K562 (cell line): ENCODE measurements around the gene NRCAM. TPM values are rescaled to one million over a fixed set of nuclear protein-coding genes. Genes with fewer than 3 reads are reported as not detected.
A peak's percentile ranks its signal among the peaks of the same experiment; 100 is the strongest.

Experiments
- ATAC-seq: fragments of 200-7000 bp; cut with Tn5 transposase; 3 replicates; pipeline ENCODE4 v1.9.1; 2020; ENCODE audit warnings: moderate library complexity
- BruUV-seq: library from RNA; stranded (reverse); fragments of 400-500 nt; replicated peaks from 2 replicates; lab custom pipeline; 2021; lab: Mats Ljungman, UMichigan
- CTCF ChIA-PET: fragments of 300-600 bp; formaldehyde crosslinking; extraction: SDS; loops from one replicate; lab custom pipeline; 2021; ENCODE audit warnings: low intra/inter-chr PET ratio; lab: Yijun Ruan, JAX
- POLR2A ChIA-PET: fragments of 300-600, 350-650 bp; sonication (Branson Sonifier 250); formaldehyde crosslinking; extraction: SDS; loops from one replicate; lab custom pipeline; 2021; ENCODE audit warnings: antibody characterized with exemption, inconsistent platforms; lab: Yijun Ruan, JAX
- DNase-seq, 4 experiments: peaks; one replicate each; pipeline versions ENCODE4 v3.0.0 to v3.0.0-alpha.2; 2011 to 2018; ENCODE audit warnings: low spot score in 3 of 4, mixed read lengths in 3 of 4; ENCODE audit errors: extremely low read depth in 1 of 4
- FAIRE-seq: peaks from 2 replicates; lab custom pipeline; 2011; peaks lifted over from hg19 to GRCh38; lab: Jason Lieb, UNC
- H2AFZ ChIP-seq: 2 replicates; pipeline ENCODE4 v1.6.0; 2011; ENCODE audit warnings: low read depth, low read length, control low read depth, inconsistent platforms
- H3K27ac ChIP-seq: fragments of 200-600 bp; 3 replicates; pipeline ENCODE4 v1.8.0; 2011; ENCODE audit warnings: low read depth, mild to moderate bottlenecking, control low read depth, inconsistent platforms, low read length, moderate library complexity, mixed read lengths; ENCODE audit errors: extremely low read depth
- H3K27me3 ChIP-seq, 2 experiments: fragments of 300-600 bp in 1 of 2; 2 replicates in 1 of 2; 3 replicates in 1 of 2; pipeline versions ENCODE4 v1.6.0 to v1.8.0; 2011; ENCODE audit warnings: inconsistent platforms in 2 of 2, low read length in 2 of 2, mild to moderate bottlenecking in 1 of 2, mixed read lengths in 1 of 2, moderate library complexity in 1 of 2; ENCODE audit not compliant: control insufficient read depth in 2 of 2, insufficient read depth in 2 of 2
- H3K36me3 ChIP-seq: fragments of 300-600 bp; 3 replicates; pipeline ENCODE4 v1.8.0; 2011; ENCODE audit warnings: mild to moderate bottlenecking, low read length, inconsistent platforms; ENCODE audit not compliant: control insufficient read depth, insufficient read depth
- H3K4me1 ChIP-seq, 2 experiments: fragments of 200-600 bp in 1 of 2; replicated peaks in 1 of 2; 2 replicates in 1 of 2; 3 replicates in 1 of 2; pipeline versions ENCODE4 v1.5.1 to v1.8.0; 2011; ENCODE audit warnings: inconsistent platforms in 2 of 2, low read length in 2 of 2, mild to moderate bottlenecking in 1 of 2, mixed read lengths in 1 of 2, moderate library complexity in 1 of 2; ENCODE audit not compliant: control insufficient read depth in 2 of 2, insufficient read depth in 2 of 2
- H3K4me2 ChIP-seq: 2 replicates; pipeline ENCODE4 v1.6.1; 2011; ENCODE audit warnings: low read length, control low read depth, inconsistent platforms, mixed read lengths; ENCODE audit not compliant: insufficient read depth
- H3K4me3 ChIP-seq: fragments of 200-600 bp; sonication (generic), shearing (Covaris generic); 2 replicates; pipeline ENCODE4 v1.5.1; 2016; ENCODE audit warnings: control low read depth, inconsistent platforms
- H3K79me2 ChIP-seq: fragments of 200-600 bp; 3 replicates; pipeline ENCODE4 v1.8.0; 2011; ENCODE audit warnings: low read length, inconsistent platforms; ENCODE audit not compliant: control insufficient read depth, insufficient read depth
- H3K9ac ChIP-seq, 2 experiments: 2 replicates each; pipeline versions ENCODE4 v1.6.0 to v1.6.1; 2011; ENCODE audit warnings: low read depth in 2 of 2, low read length in 2 of 2, control low read depth in 1 of 2, inconsistent platforms in 1 of 2, mild to moderate bottlenecking in 1 of 2, mixed read lengths in 1 of 2; ENCODE audit not compliant: insufficient read depth in 1 of 2
- H3K9me1 ChIP-seq: one replicate; pipeline ENCODE4 v1.6.0; 2011; ENCODE audit warnings: inconsistent platforms, mild to moderate bottlenecking, low read length, moderate library complexity; ENCODE audit not compliant: control insufficient read depth, insufficient read depth
- H3K9me3 ChIP-seq: replicated peaks from 2 replicates; pipeline ENCODE4 v1.5.1; 2011; ENCODE audit warnings: low read depth, low read length, inconsistent platforms; ENCODE audit not compliant: control insufficient read depth, insufficient read depth
- H4K20me1 ChIP-seq: replicated peaks from 2 replicates; pipeline ENCODE4 v1.6.1; 2011; ENCODE audit warnings: low read length, inconsistent platforms, mixed read lengths; ENCODE audit not compliant: control insufficient read depth, insufficient read depth
- CCNT2 ChIP-seq: IDR thresholded peaks from 2 replicates; pipeline ENCODE4 v1.6.1; 2011; ENCODE audit warnings: borderline replicate concordance, low read depth, mild to moderate bottlenecking, moderate library complexity, mixed read lengths, low read length; ENCODE audit not compliant: insufficient read length; ENCODE audit errors: extremely low read depth
- FOSL1 ChIP-seq: fragments of 200-800 bp; sonication (Bioruptor generic); conservative IDR thresholded peaks from 2 replicates; pipeline ENCODE4 v1.6.1; 2016; ENCODE audit warnings: missing genetic modification characterization, missing compliant biosample characterization
- GATAD2A ChIP-seq: fragments of 450-650 bp; IDR thresholded peaks from 2 replicates; pipeline ENCODE4 v1.6.1; 2017
- MEF2D ChIP-seq: conservative IDR thresholded peaks from 2 replicates; pipeline ENCODE4 v1.6.1; 2016; ENCODE audit warnings: low read depth, missing genetic modification characterization, missing compliant biosample characterization
- MEIS2 ChIP-seq: fragments of 450-650 bp; IDR thresholded peaks from 2 replicates; pipeline ENCODE4 v1.6.1; 2014; ENCODE audit warnings: mild to moderate bottlenecking; ENCODE audit not compliant: partially characterized antibody
- MYBL2 ChIP-seq, 2 experiments: fragments of 450-650 bp in 1 of 2; sonication (generic) in 1 of 2; formaldehyde crosslinking in 1 of 2; IDR thresholded peaks; 2 replicates each; pipeline versions ENCODE4 v1.6.1 to v1.8.1; 2017 to 2022; ENCODE audit warnings: borderline replicate concordance in 1 of 2, inconsistent platforms in 1 of 2, low read depth in 1 of 2, mild to moderate bottlenecking in 1 of 2, missing genetic modification reagents in 1 of 2, moderate library complexity in 1 of 2
- NR2C1 ChIP-seq, 2 experiments: fragments of 450-650 bp; IDR thresholded peaks; 2 replicates each; pipeline ENCODE4 v1.6.1; 2017; ENCODE audit warnings: mild to moderate bottlenecking in 2 of 2, antibody characterized with exemption in 1 of 2, inconsistent platforms in 1 of 2, missing compliant biosample characterization in 1 of 2, missing genetic modification characterization in 1 of 2
- RAD21 ChIP-seq, 2 experiments: fragments of 250-450 bp in 1 of 2; fragments of 450-650 bp in 1 of 2; sonication (Bioruptor Pico) in 1 of 2; formaldehyde crosslinking in 1 of 2; IDR thresholded peaks in 1 of 2; conservative IDR thresholded peaks in 1 of 2; 2 replicates each; pipeline versions ENCODE4 v1.4.0 to v1.8.0; 2020 to 2022; ENCODE audit warnings: mild to moderate bottlenecking in 2 of 2, moderate library complexity in 1 of 2
- SMARCC2 ChIP-seq: fragments of 450-650 bp; IDR thresholded peaks from 2 replicates; pipeline ENCODE4 v1.6.1; 2017; ENCODE audit warnings: antibody characterized with exemption, moderate library complexity, mild to moderate bottlenecking, low read depth
- TCFL5 ChIP-seq: fragments of 250-450 bp; sonication (Bioruptor Pico); conservative IDR thresholded peaks from 2 replicates; pipeline ENCODE4 v1.6.1; 2021; ENCODE audit warnings: mild to moderate bottlenecking, moderate library complexity, matching md5 sums
- YBX1 ChIP-seq: fragments of 450-650 bp; IDR thresholded peaks from 2 replicates; pipeline ENCODE4 v1.7.1; 2016; ENCODE audit warnings: mild to moderate bottlenecking
- ZKSCAN1 ChIP-seq: fragments of 150-350 bp; IDR thresholded peaks from 2 replicates; pipeline ENCODE4 v1.6.1; 2016; ENCODE audit warnings: low read depth, low read length
- WGBS: fragments of 100-300 bp; shearing (Covaris generic); methylation state at CpG from one replicate; pipeline ENCODE4 v1.1.6; 2016; ENCODE audit warnings: low coverage, mixed read lengths; ENCODE audit not compliant: insufficient coverage; ENCODE audit errors: missing lambda C conversion rate; 5-methylcytosine and 5-hydroxymethylcytosine counted together
- in situ Hi-C: fragments of 300-500 bp; cut with MboI; formaldehyde crosslinking; loops from 4 replicates; pipeline ENCODE4 v1.15.0; 2018; ENCODE audit warnings: inconsistent platforms, mixed read lengths
- intact Hi-C: fragments of 100-400 bp; cut with micrococcal nuclease; formaldehyde crosslinking; loops from 2 replicates; pipeline ENCODE4 v1.14.2; 2022
- polyA plus RNA-seq, 8 experiments: library from polyadenylated mRNA; depleted of rRNA in 4 of 8; stranded (reverse) in 5 of 8; unstranded in 3 of 8; fragments of >200 nt; fragmentation: Nextera tagmentation in 2 of 8; fragmentation: Illumina TruSeq in 1 of 8; extraction: Ambion mirVana in 2 of 8; extraction: Trizol in 1 of 8; gene quantifications; 2 replicates each; pipeline versions ENCODE4 v1.2.1 to v1.2.3, GENCODE V29; 2011 to 2014; ENCODE audit warnings: inconsistent platforms in 1 of 8, missing spikeins in 1 of 8
- total RNA-seq, 7 experiments: library from RNA; depleted of rRNA in 6 of 7; stranded (reverse); fragments of >200 nt in 6 of 7; fragmentation: Illumina TruSeq in 2 of 7; extraction: Trizol in 2 of 7; gene quantifications; 2 replicates each; pipeline versions ENCODE4 v1.2.1 to v1.2.3, GENCODE V29; 2011 to 2021; ENCODE audit warnings: low replicate concordance in 1 of 7
- TF ChIP-seq, protein P1 (sequence below): fragments of 450-650 bp; IDR thresholded peaks from 2 replicates; pipeline ENCODE4 v1.6.1; 2016
- TF ChIP-seq, protein P2 (sequence below): sonication (generic); IDR thresholded peaks from 2 replicates; pipeline ENCODE4 v1.6.1; 2016
- TF ChIP-seq, protein P3 (sequence below), 3 experiments: fragments of 200-800 bp in 1 of 3; sonication (Bioruptor generic) in 1 of 3; sonication (generic) in 1 of 3; formaldehyde crosslinking in 1 of 3; IDR thresholded peaks; 2 replicates each; pipeline versions ENCODE4 v1.6.1 to v1.8.0; 2016 to 2022; ENCODE audit warnings: mild to moderate bottlenecking in 2 of 3, missing compliant biosample characterization in 2 of 3, missing genetic modification characterization in 2 of 3, missing genetic modification reagents in 1 of 3

NRCAM gene
- total and polyA plus RNA-seq, 9 of the 15 experiments (the other 6 are each of a cell fraction or from before 2014, with no cell fraction given) = 0.03 to 0.54 (median 0.12) TPM; not detected in 1

DNA sequence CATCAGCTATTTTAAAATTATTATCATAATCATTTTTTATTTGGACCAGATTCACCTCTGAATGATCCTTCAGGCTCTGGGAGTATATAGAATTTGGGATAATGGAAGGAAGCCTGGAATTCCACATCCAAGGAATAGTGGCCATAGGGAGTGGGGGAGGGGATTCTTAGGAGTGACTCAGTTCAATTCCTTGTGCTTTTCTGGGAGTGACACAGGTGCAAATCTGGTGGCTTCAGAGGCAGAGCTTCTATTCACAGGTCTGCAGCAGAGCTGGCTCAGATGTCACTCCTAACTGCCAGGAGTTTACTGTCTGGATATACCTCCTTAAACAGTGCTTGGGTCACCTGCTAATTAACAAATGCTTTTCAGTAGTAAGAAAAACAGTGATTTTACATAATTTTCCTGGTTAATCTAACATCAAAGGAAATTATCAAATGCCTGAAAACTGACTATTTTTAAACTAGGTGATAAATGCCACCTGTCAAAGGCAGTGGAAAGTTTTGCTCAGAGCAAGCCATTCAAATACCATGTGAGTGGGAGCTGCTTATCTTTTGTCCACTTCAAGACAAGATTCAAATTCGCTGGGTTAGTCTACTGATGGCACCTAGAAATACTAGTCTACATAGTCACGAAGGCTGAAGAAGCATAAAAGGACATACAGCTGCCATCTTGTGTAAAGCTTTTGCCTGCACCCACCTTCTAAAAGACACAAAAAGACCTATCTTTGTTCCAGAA is 219.4 kb downstream of the NRCAM start:
- Histone ChIP-seq H4K20me1 (no peaks in the 10 kb centered on the region), H3K4me3 (no peak overlapping the region), H2AFZ (peak overlapping the region; percentile 67), H3K36me3 (no peaks in the 10 kb centered on the region), H3K4me2 (peak overlapping the region; percentile 5; the same call in 1 of the 2 replicates), H3K9me1 (no peaks in the 10 kb centered on the region), H3K27me3 (no peaks in the 10 kb centered on the region), H3K9ac (no peak overlapping the region; a peak in 1 of 4 replicates), H3K27ac (no peak overlapping the region), H3K79me2 (no peaks in the 10 kb centered on the region), H3K4me1 (peaks cover 8 to 45% of the 10 kb centered on the region in 2 experiments; a peak in 4 of 5 replicates), H3K9me3 (no peaks in the 10 kb centered on the region)
- intact Hi-C loops = no loop called here
- ChIA-PET CTCF (interaction anchor here (0.6 kb wide), 1 partner anchor 16 kb away, joined by 5 read pairs; no protein-coding TSS in a partner anchor), POLR2A (interaction anchor here (0.6 to 2.8 kb wide), 11 partner anchors 9 to 972 kb away, joined by 3 to 29 read pairs (median 3); partner anchors contain the start of gene PNPLA8)
- DNase-seq = peak in 2 of 4 experiments; percentile 40 to 69
- no TSS peak for BruUV-seq
- peak; percentile 32 for FAIRE-seq
- ATAC-seq = peak; percentile 34; the same call in 2 of the 3 replicates
- in situ Hi-C loops = no loop called here
- 11% methylated on average over 2 of the region's 2 CpGs for WGBS
- TF ChIP-seq, protein P1, sequence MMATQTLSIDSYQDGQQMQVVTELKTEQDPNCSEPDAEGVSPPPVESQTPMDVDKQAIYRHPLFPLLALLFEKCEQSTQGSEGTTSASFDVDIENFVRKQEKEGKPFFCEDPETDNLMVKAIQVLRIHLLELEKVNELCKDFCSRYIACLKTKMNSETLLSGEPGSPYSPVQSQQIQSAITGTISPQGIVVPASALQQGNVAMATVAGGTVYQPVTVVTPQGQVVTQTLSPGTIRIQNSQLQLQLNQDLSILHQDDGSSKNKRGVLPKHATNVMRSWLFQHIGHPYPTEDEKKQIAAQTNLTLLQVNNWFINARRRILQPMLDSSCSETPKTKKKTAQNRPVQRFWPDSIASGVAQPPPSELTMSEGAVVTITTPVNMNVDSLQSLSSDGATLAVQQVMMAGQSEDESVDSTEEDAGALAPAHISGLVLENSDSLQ = peak; percentile 48
- peak; percentile 97 for TF ChIP-seq MEF2D (tag)
- TF ChIP-seq RAD21 (CRISPR knock-in tag; conservative IDR thresholded peaks at IDR 0.05 in 1 of 2, IDR thresholded peaks at IDR 0.05 in 1 of 2) = 0 out of 4 replicates have a peak, but pooled peaks of 1 of the 2 experiments have one; percentile 9
- TF ChIP-seq, protein P2, sequence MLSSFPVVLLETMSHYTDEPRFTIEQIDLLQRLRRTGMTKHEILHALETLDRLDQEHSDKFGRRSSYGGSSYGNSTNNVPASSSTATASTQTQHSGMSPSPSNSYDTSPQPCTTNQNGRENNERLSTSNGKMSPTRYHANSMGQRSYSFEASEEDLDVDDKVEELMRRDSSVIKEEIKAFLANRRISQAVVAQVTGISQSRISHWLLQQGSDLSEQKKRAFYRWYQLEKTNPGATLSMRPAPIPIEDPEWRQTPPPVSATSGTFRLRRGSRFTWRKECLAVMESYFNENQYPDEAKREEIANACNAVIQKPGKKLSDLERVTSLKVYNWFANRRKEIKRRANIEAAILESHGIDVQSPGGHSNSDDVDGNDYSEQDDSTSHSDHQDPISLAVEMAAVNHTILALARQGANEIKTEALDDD = peak; percentile 99
- TF ChIP-seq FOSL1 (tag) = peak; percentile 87
- no peak for TF ChIP-seq YBX1
- no peak for TF ChIP-seq ZKSCAN1
- 0 out of 2 replicates have a peak, but pooled peaks have one; percentile 42 for TF ChIP-seq GATAD2A
- no peak for TF ChIP-seq TCFL5 (CRISPR knock-in tag)
- peak; percentile 97 for TF ChIP-seq MEIS2
- TF ChIP-seq MYBL2 (IDR thresholded peaks at IDR 0.05; ENCODE audit: low read depth) = peak; percentile 74
- no peak for TF ChIP-seq MYBL2 (CRISPR knock-in tag; IDR thresholded peaks at IDR 0.05; ENCODE audit: borderline replicate concordance)
- TF ChIP-seq, protein P3, sequence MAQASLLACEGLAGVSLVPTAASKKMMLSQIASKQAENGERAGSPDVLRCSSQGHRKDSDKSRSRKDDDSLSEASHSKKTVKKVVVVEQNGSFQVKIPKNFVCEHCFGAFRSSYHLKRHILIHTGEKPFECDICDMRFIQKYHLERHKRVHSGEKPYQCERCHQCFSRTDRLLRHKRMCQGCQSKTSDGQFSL (CRISPR knock-in tag; IDR thresholded peaks at IDR 0.05) = no peak
- TF ChIP-seq, protein P3 (tag; IDR thresholded peaks at IDR 0.05) = no peak
- no peak for TF ChIP-seq NR2C1 (IDR thresholded peaks at IDR 0.05)
- TF ChIP-seq NR2C1 (tag; IDR thresholded peaks at IDR 0.05) = 0 out of 2 replicates have a peak, but pooled peaks have one; percentile 8
- TF ChIP-seq SMARCC2 = peak; percentile 62; the same call in 1 of the 2 replicates
- TF ChIP-seq CCNT2 = peak; percentile 49
